Activated naive CD4-positive, alpha-beta T cell (primary cell): ENCODE data around the gene TNFRSF8.

Experiments
- DNase-seq, 4 experiments: peaks; one replicate each; lab custom pipeline; 2025; lab: John Stamatoyannopoulos, UW

TNFRSF8 gene

DNA sequence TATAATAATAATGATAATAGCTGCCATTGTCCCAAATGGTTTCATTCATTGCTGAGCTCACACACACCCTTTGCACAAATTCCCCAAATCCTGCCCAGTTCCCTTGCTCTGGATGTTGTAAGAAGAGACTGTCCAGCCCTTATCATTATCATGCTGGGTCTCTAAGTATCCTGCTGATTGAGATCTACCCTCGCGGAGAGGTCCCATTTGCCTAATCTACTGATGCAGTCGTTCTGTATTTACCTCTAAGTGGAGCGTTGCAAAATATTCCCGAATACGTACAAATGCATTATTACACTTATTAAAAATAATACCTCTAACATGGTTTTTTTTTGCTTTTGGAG, 51.2 kb downstream of the TNFRSF8 start:
- DNase-seq = no peak

DNA sequence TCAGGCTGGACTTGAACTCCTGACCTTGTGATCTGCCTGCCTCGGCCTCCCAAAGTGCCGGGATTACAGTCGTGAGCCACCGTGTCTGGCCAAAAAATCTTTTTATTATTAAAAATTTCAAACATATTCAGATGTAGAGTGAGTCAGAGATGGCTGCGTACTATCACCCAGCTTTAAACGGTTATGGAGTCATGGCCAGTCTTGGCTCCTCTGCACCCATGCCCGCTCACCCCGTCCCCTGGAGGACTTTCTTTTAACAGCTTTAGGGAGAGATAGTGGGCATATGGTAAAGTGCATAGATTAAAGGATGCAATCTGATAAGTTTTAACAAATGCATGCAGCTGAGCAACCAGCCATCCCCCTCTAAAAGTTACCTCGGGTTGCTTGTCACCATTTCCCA, 51.8 kb downstream of the TNFRSF8 start:
- DNase-seq = no peak

DNA sequence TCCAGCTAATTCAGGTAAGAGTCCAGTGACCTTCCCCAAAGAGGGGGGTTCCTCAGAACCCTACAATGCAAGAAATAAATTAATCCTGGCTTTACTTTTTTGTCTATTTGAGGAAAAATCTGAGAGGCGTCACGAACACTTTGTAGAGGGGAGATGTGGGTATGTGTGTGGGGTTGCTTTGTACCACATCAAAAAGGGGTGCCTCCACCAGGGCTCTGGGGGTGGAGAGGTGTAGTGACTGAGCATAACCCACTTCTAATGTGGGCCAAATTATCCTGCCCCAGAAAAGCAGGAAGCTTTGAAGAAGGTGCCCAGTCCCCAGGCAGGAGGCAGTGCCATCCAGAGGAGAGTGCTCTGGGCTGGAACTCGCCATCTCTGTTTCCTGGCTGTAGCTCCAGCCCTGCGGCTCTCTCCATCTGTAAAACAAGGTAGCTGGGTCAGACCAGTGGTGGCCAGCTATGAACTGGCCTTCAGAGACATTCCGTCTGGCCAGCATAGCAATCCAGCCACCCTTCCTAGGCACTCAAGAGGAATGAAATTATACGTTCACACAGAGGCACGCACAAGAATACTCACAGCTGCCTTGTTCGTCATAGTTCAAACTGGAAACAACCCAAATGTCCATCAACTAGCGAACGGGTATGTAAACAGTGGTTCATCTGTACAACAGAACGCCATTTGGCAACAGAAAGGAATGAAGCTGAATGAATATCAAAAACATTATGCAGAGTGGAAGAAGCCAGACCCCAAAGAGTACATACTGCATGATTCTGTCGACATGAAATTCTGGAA, 58.3 kb downstream of the TNFRSF8 start:
- DNase-seq = no peak

- no peak for DNase-seq
Observed at GRCh38 chr1:12123172-12123571, 60.1 kb downstream of the TNFRSF8 start.

DNA sequence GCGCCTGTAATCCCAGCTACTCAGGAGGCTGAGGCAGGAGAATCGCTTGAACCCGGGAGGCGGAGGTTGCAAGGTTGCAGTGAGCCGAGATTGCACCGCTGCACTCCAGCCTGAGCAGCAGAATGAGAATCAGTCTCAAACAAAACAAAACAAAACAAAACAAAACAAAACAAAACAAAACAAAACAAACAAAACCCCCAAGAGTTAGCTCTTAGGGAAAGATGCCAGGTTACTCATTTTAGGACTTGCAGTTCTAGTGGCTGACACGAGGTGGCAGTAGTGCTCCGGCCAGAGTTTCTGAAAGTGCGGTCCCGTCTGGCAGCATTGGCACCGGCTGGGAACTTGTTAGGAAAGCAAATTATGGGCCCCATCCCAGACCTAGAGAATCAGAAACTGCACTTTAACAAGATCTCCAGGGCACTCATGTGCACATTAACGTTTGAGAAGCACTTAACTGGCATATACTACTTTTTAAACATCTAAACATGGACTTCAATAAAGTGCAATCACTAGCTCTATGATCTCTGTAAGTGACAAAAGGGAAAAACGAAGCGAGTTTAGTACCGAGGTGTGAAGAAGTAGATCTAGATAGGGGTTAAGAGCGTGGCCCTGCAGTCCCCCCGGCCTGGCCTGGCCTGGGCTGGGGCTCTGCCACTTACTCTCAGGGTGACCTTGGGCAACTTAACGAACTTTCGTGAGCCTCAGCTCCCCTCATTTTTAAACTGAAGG, 61.8 kb downstream of the TNFRSF8 start:
- peak; percentile 47 to 70 (median 67) for DNase-seq

- no peak for DNase-seq
Observed at GRCh38 chr1:12125422-12126355, 62.6 kb downstream of the TNFRSF8 start.

- no peak for DNase-seq
Observed at GRCh38 chr1:12126781-12127180, 63.7 kb downstream of the TNFRSF8 start.

- DNase-seq = no peak
Observed at GRCh38 chr1:12127206-12127810, 64.2 kb downstream of the TNFRSF8 start.

GRCh38 chr1:12128120-12128519, 65.0 kb downstream of the TNFRSF8 start:
- DNase-seq = no peak

DNA sequence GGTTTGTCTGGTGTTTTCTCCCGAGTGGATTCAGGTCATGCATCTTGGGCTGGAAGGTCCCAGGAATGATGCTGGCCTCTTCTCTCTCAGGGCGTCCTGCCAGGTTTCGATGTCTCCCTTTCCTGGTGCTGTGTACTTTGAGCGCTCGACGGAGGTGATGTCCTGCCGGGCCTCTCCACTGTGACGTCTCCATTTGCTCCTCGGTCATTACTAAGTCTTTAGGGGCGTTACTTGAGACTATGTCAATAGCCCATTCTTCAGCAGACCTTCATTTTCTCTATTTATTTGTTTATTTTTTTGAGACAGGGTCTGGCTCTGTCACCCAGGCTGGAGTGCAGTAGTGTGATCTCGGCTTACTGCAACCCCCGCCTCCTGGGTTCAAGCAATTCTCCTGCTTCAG, 66.5 kb downstream of the TNFRSF8 start:
- DNase-seq = no peak

- no peak for DNase-seq
Observed at GRCh38 chr1:12130466-12131130, 67.5 kb downstream of the TNFRSF8 start.

DNA sequence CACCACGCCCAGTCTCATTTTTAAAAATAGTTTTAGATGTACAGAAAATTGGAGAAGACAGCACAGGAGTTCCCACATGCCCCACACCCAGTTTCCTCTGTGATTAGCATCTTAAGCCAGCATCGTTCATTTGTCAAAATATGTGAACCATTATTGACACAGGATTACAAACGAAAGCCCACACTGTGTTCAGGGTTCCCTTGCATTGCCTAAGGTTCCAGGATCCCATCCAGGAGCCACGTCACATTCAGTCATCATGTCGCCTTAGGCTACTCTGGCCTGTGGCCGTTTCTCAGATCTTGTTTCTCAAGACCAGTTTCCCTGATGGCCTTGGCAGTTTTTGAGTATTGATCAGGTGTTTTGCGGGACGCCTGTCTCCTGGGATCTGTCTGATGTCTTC, 69.0 kb downstream of the TNFRSF8 start:
- no peak for DNase-seq

DNA sequence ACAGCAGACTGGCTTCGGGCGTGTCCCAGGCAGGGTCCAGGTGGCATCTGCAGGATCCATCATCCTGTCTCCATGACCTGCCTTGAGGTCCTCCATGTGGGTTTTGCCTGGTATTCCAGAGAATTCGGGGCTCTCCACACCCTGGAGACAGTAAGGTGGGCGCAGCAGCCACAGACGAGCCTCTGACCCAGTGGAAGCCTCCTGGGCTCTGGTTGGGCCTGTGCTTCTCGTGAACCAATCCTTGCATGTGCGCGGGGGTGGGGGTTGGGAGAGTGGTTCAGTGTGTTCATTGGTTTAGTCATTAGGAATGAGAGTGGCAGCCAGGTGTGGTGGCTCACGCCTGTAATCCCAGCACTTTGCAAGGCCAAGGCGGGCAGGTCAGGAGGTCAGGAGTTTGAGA, 71.6 kb downstream of the TNFRSF8 start:
- no peak for DNase-seq

GRCh38 chr1:12135612-12136011, 72.5 kb downstream of the TNFRSF8 start:
- DNase-seq = no peak

DNA sequence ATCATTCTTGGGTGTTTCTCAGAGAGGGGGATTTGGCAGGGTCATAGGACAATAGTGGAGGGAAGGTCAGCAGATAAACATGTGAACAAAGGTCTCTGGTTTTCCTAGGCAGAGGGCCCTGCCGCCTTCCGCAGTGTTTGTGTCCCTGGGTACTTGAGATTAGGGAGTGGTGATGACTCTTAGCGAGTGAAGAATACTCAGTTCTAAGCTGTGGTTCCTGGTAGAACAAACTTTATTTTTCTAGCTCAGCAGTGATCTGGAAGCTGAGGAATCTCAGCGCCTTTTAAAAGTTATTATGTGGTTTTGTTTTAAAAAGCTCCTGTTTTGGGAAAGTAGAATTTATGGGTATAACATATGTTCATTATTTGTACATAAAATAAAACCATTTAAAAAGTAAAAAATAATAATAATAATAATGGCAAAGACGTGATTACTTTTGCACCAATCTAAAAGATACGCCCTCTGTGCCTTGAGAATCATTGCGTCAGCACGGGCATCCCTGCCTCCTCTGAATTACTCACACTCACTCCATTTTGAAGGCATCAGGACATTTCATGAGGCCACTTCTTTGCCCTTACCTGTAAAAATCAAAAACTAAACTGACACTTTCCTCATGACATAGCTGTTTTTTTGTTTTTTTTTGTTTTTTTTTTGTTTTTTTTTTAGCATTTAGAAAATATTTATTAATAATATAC, 74.0 kb downstream of the TNFRSF8 start:
- DNase-seq = no peak

DNA sequence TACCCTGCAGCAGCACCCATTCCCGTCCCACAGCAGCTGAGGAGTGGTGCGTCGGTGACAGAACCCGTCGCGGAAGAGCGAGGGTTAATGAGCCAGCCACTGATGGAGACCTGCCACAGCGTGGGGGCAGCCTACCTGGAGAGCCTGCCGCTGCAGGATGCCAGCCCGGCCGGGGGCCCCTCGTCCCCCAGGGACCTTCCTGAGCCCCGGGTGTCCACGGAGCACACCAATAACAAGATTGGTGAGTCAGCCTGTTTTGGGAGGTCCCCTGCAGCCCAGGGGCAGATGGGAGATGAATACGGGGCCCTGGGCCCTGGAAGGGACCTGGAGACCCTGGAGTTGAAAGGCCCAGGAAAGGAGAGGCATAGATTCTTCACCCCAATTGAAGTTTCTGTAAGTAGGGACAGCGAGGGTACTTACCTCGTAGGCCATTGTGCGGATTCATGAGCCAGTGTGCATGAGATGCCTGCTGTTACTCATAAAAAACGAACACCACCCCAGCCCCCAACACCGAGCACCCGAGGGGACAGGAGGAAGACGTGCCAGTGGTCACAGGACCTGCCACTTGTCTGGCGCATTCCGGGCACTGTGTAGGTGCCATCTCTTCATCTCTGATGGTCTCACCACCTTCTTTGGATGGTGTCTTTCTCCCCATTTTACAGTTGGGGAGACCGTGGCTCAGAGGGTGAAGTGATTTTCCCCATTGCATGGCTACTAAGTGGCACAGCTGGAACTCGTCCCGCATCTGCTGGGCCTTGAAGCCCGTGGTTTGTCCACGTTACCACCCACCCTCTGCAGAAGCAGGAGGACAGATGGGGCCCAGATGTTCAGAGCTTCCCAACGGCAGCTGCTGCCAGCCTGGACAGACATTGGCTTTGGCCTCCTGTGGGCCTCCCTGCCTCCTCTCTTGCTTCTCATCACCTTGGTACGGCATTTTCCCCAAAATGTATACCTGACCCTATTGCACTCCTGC, 75.4 kb downstream of the TNFRSF8 start:
- DNase-seq = no peak

DNA sequence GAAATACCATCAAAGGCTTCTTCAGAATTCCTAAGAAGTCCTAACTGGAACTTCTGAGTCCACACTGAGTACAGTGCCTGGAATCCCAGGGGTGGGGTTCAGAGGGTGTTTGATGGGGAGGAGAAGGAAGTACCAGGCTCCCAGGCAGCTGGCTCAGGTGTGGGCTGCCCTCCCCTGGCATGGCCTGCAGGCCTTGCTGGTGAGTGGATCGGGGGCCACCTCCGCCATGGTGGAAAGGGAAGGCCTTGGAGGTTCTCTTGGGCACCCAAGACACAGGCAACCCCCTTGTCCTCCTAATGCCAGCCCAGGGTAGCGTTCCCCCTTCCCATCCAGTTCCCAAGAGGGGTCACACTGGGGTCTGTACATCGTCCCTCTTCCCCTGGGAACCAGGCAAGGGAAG, 76.9 kb downstream of the TNFRSF8 start:
- no peak for DNase-seq

DNA sequence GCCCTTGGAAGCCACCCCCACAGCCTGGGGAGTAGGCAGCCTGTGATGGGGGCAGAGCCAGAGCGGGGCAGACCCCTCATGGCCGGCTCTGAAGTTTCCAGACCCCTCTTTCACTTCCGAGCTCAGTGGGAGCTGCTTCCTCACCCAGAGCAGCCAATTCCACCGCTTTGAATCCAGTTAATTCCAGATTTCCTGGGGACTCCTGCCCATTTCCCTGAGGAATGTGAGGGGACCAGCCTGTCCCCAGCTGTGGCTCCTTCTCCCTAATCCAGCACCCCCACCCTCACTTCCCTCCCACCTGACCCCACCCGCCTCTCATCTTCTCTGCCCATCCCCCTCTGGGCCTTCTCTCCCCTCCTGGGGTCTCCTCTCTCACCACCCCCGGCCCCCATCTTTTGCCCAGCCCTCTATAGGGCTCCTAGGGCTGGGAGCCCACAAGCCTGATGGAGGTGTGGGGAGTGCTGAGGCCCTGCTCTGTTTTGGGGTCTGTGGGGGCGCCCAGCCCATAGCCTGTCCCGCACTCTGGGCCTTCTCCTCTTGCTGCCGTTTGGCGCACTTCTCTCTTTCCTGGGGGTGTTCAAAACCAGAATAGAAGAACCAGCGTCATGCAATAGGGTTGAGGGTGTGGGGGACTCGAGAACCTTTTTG, 77.5 kb downstream of the TNFRSF8 start:
- no peak for DNase-seq

- no peak for DNase-seq
Observed at GRCh38 chr1:12141163-12141850, 78.2 kb downstream of the TNFRSF8 start.
